ENCODE measurements around the gene UMODL1.

UMODL1 gene

DNA sequence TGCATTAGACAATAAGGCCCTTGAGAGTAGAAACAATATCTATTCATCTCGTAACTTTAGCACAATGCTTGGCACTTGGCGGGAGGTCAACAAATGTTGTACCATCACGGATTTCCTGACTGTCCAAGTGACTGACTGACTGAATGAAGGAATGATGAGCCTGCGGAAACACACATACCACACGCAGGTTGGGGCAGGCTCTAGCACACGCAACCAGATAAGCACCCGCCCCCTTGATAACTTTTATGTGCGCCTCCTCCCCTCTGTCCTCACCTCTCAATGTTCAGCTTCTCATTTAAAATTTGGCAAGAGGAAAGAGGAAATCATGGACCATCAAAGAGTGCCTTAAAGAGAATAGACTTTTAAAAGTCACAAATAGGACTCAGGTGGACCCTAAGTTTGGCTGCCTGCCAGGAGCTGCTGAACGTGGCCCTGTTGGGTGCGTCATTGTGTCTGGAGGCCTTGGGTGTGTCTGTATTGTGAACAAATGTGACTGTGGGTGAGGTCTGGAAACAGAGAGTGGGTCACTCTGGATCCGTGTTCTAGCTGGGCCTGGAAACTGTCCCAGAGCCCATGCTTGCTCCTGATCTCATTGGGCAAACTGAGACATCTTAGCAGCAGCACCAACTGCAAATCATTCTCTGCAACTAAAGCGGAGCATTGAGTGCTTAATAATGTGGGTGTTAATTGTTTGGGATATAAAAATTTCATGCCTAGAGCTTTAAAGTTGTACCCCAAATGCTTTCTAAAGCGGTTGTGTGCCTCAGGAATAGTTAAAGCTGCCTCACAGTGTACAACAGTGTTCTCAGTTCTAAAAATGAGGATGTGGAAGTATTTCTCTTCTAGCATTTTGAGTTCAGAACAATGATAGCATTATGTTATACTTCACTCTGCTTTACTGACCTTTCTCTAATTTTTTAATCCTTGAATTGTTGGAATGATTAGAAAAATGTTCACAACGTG is 100.3 kb downstream of the UMODL1 start:
- ATAC-seq: no peak
- TF ChIP-seq ISL1 (CRISPR knock-in tag; IDR thresholded peaks at IDR 0.05) (no peak), TSHZ2 (CRISPR knock-in tag; IDR thresholded peaks at IDR 0.05) (no peak), ZNF8 (CRISPR knock-in tag; IDR thresholded peaks at IDR 0.05) (no peak), ZFP3 (CRISPR knock-in tag; IDR thresholded peaks at IDR 0.05) (no peak), OSR1 (CRISPR knock-in tag; IDR thresholded peaks at IDR 0.05) (no peak), POU6F1 (CRISPR knock-in tag; IDR thresholded peaks at IDR 0.05; ENCODE audit: borderline replicate concordance, low read depth) (no peak), ZFP30 (CRISPR knock-in tag; IDR thresholded peaks at IDR 0.05) (no peak), ZNF70 (CRISPR knock-in tag; IDR thresholded peaks at IDR 0.05) (no peak), ESRRG (CRISPR knock-in tag; IDR thresholded peaks at IDR 0.05) (no peak), CREB5 (CRISPR knock-in tag; IDR thresholded peaks at IDR 0.05; ENCODE audit: low read depth) (no peak)
- TF ChIP-seq, protein P1, sequence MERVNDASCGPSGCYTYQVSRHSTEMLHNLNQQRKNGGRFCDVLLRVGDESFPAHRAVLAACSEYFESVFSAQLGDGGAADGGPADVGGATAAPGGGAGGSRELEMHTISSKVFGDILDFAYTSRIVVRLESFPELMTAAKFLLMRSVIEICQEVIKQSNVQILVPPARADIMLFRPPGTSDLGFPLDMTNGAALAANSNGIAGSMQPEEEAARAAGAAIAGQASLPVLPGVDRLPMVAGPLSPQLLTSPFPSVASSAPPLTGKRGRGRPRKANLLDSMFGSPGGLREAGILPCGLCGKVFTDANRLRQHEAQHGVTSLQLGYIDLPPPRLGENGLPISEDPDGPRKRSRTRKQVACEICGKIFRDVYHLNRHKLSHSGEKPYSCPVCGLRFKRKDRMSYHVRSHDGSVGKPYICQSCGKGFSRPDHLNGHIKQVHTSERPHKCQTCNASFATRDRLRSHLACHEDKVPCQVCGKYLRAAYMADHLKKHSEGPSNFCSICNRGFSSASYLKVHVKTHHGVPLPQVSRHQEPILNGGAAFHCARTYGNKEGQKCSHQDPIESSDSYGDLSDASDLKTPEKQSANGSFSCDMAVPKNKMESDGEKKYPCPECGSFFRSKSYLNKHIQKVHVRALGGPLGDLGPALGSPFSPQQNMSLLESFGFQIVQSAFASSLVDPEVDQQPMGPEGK (CRISPR knock-in tag; IDR thresholded peaks at IDR 0.05; ENCODE audit: borderline replicate concordance): no peak
- TF ChIP-seq, protein P2, sequence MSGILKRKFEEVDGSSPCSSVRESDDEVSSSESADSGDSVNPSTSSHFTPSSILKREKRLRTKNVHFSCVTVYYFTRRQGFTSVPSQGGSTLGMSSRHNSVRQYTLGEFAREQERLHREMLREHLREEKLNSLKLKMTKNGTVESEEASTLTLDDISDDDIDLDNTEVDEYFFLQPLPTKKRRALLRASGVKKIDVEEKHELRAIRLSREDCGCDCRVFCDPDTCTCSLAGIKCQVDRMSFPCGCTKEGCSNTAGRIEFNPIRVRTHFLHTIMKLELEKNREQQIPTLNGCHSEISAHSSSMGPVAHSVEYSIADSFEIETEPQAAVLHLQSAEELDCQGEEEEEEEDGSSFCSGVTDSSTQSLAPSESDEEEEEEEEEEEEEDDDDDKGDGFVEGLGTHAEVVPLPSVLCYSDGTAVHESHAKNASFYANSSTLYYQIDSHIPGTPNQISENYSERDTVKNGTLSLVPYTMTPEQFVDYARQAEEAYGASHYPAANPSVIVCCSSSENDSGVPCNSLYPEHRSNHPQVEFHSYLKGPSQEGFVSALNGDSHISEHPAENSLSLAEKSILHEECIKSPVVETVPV (CRISPR knock-in tag; IDR thresholded peaks at IDR 0.05): no peak

GRCh38 chr21:42172596-42173483 is 101.7 kb downstream of the UMODL1 start:
- no peak for ATAC-seq
- TF ChIP-seq, protein P2 (CRISPR knock-in tag; IDR thresholded peaks at IDR 0.05): no peak
- TF ChIP-seq ARNTL (CRISPR knock-in tag; IDR thresholded peaks at IDR 0.05; ENCODE audit: borderline replicate concordance, low read depth) (no peak), ISL1 (CRISPR knock-in tag; IDR thresholded peaks at IDR 0.05) (no peak), ZNF70 (CRISPR knock-in tag; IDR thresholded peaks at IDR 0.05) (no peak), TOX (CRISPR knock-in tag; IDR thresholded peaks at IDR 0.05; ENCODE audit: borderline replicate concordance) (no peak), PPARA (CRISPR knock-in tag; IDR thresholded peaks at IDR 0.05; ENCODE audit: borderline replicate concordance) (no peak), POU6F1 (CRISPR knock-in tag; IDR thresholded peaks at IDR 0.05; ENCODE audit: borderline replicate concordance, low read depth) (no peak), OSR1 (CRISPR knock-in tag; IDR thresholded peaks at IDR 0.05) (no peak), RARB (CRISPR knock-in tag; IDR thresholded peaks at IDR 0.05) (no peak), TSHZ2 (CRISPR knock-in tag; IDR thresholded peaks at IDR 0.05) (no peak), ZFP3 (CRISPR knock-in tag; IDR thresholded peaks at IDR 0.05) (no peak), CREB5 (CRISPR knock-in tag; IDR thresholded peaks at IDR 0.05; ENCODE audit: low read depth) (no peak)
